Measurements from ENCODE around the gene DCBLD1. TPM values are rescaled to one million over a fixed set of nuclear protein-coding genes. Genes with fewer than 3 reads are reported as not detected.

The DCBLD1 gene
- total RNA-seq, 1 experiment from 2014 or later = 19.5 TPM

DNA sequence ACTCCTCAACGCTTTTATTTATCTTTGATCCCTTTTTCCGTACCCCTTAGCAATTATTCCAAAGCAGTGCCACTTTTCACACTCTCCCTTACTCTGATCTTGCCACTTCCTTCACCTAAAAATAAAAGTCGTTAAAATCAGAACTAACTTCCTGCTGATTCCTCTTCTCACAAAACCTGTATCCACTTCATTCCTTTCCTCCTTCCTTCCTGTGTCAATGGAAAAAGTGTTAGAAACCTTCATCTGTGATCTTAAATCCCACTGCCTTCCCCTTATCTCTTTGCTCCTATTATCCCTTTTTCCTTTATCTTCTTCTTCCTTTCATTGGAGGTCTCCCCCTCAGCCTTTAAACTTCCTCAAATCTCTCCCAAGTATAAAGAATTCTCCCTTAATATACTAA lies 70.7 kb downstream of the DCBLD1 start:
- DNase-seq (ENCODE audit: low read depth, low spot score) (no peak), ATAC-seq (no peak)
- Histone ChIP-seq H3K4me3 (replicated peaks in 1 of 2; ENCODE audit: low read depth in 1 of 2, low read length in 2 of 2) (no peak overlapping the region), H3K36me3 (ENCODE audit: control insufficient read depth in 1 of 2, insufficient read depth in 2 of 2, low read length in 2 of 2) (no peaks in the 10 kb centered on the region), H3K4me1 (ENCODE audit: control insufficient read depth in 1 of 2, insufficient read depth in 2 of 2, low read length in 2 of 2) (peaks cover 19 to 27% of the 10 kb centered on the region in 2 experiments), H3K27me3 (ENCODE audit: insufficient read depth, low read length) (no peaks in the 10 kb centered on the region), H3K9me2 (ENCODE audit: insufficient read depth) (no peaks in the 10 kb centered on the region), H3K79me2 (ENCODE audit: insufficient read depth, low read length) (no peaks in the 10 kb centered on the region), H3K9ac (ENCODE audit: low read length) (no peak overlapping the region), H4K20me1 (ENCODE audit: insufficient read depth) (no peaks in the 10 kb centered on the region), H2AFZ (ENCODE audit: low read depth, low read length, poor library complexity, severe bottlenecking) (no peak overlapping the region), H3K9me3 (ENCODE audit: control insufficient read depth in 1 of 2, insufficient read depth in 1 of 2, low read depth in 1 of 2, low read length in 2 of 2) (no peaks in the 10 kb centered on the region), H3K27ac (ENCODE audit: low read depth, low read length) (no peak overlapping the region), H3K4me2 (ENCODE audit: low read length) (no peak overlapping the region)
- ChIA-PET CTCF (no interaction called here), POLR2A (no interaction called here), RAD21 (ENCODE audit: low non-redundant PET in 1 of 2, low total read pairs in 2 of 2, uncharacterized antibody in 2 of 2, unreplicated experiment in 2 of 2) (no interaction called here)
- TF ChIP-seq CEBPB (IDR thresholded peaks at IDR 0.05; ENCODE audit: low read depth) (no peak), EGR1 (IDR thresholded peaks at IDR 0.05; ENCODE audit: low read depth) (no peak), EZH2phosphoT487 (IDR thresholded peaks at IDR 0.05; ENCODE audit: borderline replicate concordance) (no peak), EZH2 (IDR thresholded peaks at IDR 0.05) (no peak), POLR2A (IDR thresholded peaks at IDR 0.05; ENCODE audit: borderline replicate concordance, extremely low read depth, insufficient read depth, insufficient read length) (no peak), ZBTB33 (IDR thresholded peaks at IDR 0.05; ENCODE audit: extremely low read depth, insufficient replicate concordance, low read length) (no peak), SP1 (IDR thresholded peaks at IDR 0.05; ENCODE audit: low read depth) (no peak), JUND (IDR thresholded peaks at IDR 0.05) (no peak), CBX3 (IDR thresholded peaks at IDR 0.05; ENCODE audit: low read depth) (no peak)
- TF ChIP-seq, protein P1, sequence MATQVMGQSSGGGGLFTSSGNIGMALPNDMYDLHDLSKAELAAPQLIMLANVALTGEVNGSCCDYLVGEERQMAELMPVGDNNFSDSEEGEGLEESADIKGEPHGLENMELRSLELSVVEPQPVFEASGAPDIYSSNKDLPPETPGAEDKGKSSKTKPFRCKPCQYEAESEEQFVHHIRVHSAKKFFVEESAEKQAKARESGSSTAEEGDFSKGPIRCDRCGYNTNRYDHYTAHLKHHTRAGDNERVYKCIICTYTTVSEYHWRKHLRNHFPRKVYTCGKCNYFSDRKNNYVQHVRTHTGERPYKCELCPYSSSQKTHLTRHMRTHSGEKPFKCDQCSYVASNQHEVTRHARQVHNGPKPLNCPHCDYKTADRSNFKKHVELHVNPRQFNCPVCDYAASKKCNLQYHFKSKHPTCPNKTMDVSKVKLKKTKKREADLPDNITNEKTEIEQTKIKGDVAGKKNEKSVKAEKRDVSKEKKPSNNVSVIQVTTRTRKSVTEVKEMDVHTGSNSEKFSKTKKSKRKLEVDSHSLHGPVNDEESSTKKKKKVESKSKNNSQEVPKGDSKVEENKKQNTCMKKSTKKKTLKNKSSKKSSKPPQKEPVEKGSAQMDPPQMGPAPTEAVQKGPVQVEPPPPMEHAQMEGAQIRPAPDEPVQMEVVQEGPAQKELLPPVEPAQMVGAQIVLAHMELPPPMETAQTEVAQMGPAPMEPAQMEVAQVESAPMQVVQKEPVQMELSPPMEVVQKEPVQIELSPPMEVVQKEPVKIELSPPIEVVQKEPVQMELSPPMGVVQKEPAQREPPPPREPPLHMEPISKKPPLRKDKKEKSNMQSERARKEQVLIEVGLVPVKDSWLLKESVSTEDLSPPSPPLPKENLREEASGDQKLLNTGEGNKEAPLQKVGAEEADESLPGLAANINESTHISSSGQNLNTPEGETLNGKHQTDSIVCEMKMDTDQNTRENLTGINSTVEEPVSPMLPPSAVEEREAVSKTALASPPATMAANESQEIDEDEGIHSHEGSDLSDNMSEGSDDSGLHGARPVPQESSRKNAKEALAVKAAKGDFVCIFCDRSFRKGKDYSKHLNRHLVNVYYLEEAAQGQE (IDR thresholded peaks at IDR 0.05; ENCODE audit: low read depth) = no peak
- intact Hi-C loops (cut with micrococcal nuclease) = no loop called here
- no TSS peak for BruUV-seq (replicated peaks)
